Ishikawa (cell line): Measurements from ENCODE around the gene COX4I1.

Experiments used
- CEBPB ChIP-seq: IDR thresholded peaks from 2 replicates; pipeline ENCODE4 v1.6.1; 2012
- CREB1 ChIP-seq: IDR thresholded peaks from 2 replicates; pipeline ENCODE4 v1.6.1; 2012; ENCODE audit warnings: low read depth
- FOXM1 ChIP-seq: IDR thresholded peaks from 2 replicates; pipeline ENCODE4 v1.6.1; 2012; ENCODE audit warnings: low read depth, borderline replicate concordance
- NFIC ChIP-seq: IDR thresholded peaks from 2 replicates; pipeline ENCODE4 v1.6.1; 2012
- REST ChIP-seq: IDR thresholded peaks from 2 replicates; pipeline ENCODE4 v1.6.1; 2012; ENCODE audit warnings: low read depth, mild to moderate bottlenecking
- TAF1 ChIP-seq: IDR thresholded peaks from 2 replicates; pipeline ENCODE4 v1.6.1; 2012; ENCODE audit warnings: low read depth, mild to moderate bottlenecking
- USF1 ChIP-seq: IDR thresholded peaks from 2 replicates; pipeline ENCODE4 v1.6.1; 2012
- YY1 ChIP-seq: IDR thresholded peaks from 2 replicates; pipeline ENCODE4 v1.6.1; 2012; ENCODE audit warnings: low read depth

- TF ChIP-seq NFIC = no peak
- no peak for TF ChIP-seq YY1
- TF ChIP-seq CREB1 = no peak
- no peak for TF ChIP-seq REST
- TF ChIP-seq TAF1 = no peak
- no peak for TF ChIP-seq CEBPB
- TF ChIP-seq USF1 = no peak
- TF ChIP-seq FOXM1 = no peak
Observed at GRCh38 chr16:85844786-85845185, 45.3 kb downstream of the COX4I1 start.
